GM20000 (cell line): ENCODE measurements around the gene NRARP.

Experiments
- DNase-seq: peaks from one replicate; pipeline ENCODE4 v3.0.0; 2012; ENCODE audit warnings: low spot score
- CTCF ChIP-seq: IDR thresholded peaks from 2 replicates; pipeline ENCODE4 v1.5.1; 2012; ENCODE audit warnings: mild to moderate bottlenecking, control low read depth; ENCODE audit errors: extremely low read depth, missing control alignments

NRARP gene

GRCh38 chr9:137302449-137303150 is 529 bp upstream of the NRARP start:
- DNase-seq: no peak

GRCh38 chr9:137301081-137301947 is 757 bp downstream of the NRARP start:
- DNase-seq: peak; percentile 80
- no peak for TF ChIP-seq CTCF

More at GRCh38 chr9:137302449-137303150, 529 bp upstream of the NRARP start:
- TF ChIP-seq CTCF: peak; percentile 33

- TF ChIP-seq CTCF: no peak
- DNase-seq: no peak
Observed at GRCh38 chr9:137300567-137301080, 1.4 kb downstream of the NRARP start.

- no peak for DNase-seq
- no peak for TF ChIP-seq CTCF
Observed at GRCh38 chr9:137299938-137300337, 2.1 kb downstream of the NRARP start.

GRCh38 chr9:137299203-137299565 is 2.9 kb downstream of the NRARP start:
- DNase-seq: no peak
- TF ChIP-seq CTCF: no peak

- no peak for TF ChIP-seq CTCF
- no peak for DNase-seq
Observed at GRCh38 chr9:137298401-137299202, 3.5 kb downstream of the NRARP start.
